22Rv1 (cell line): ENCODE results near the gene FOXD4L1.
"Not testable (repeated sequence)": the region's sequence is repeated elsewhere in the genome, so short reads cannot be mapped to it uniquely, and the experiment has no call there.

Experiments
- CTCF ChIP-seq: fragments of 450-650 bp; IDR thresholded peaks from 2 replicates; pipeline ENCODE4 v1.5.1; 2017; ENCODE audit warnings: mild to moderate bottlenecking
- ZFX ChIP-seq: fragments of 450-650 bp; IDR thresholded peaks from 2 replicates; pipeline ENCODE4 v1.6.1; 2017; ENCODE audit warnings: antibody characterized with exemption, borderline replicate concordance

GRCh38 chr2:113496527-113496926 lies 1.9 kb upstream of the FOXD4L1 start:
- TF ChIP-seq CTCF, ZFX: not testable (repeated sequence)
